Nephron progenitor cell (in vitro differentiated cells): ENCODE data around the gene DAB2IP.

ENCODE experiments used
- DNase-seq: peaks from one replicate; pipeline ENCODE4 v3.0.0; 2021
- H3K27ac Mint-ChIP-seq: 2 replicates; pipeline ENCODE4 v1.8.0; 2021; ENCODE audit warnings: mild to moderate bottlenecking, moderate library complexity, mixed read lengths
- H3K27me3 Mint-ChIP-seq: 2 replicates; pipeline ENCODE4 v1.8.0; 2021; ENCODE audit warnings: mild to moderate bottlenecking, low read depth, mixed read lengths; ENCODE audit not compliant: poor library complexity
- H3K36me3 Mint-ChIP-seq: 2 replicates; pipeline ENCODE4 v1.8.0; 2021; ENCODE audit warnings: low read depth, mixed read lengths
- H3K4me1 Mint-ChIP-seq: 2 replicates; pipeline ENCODE4 v1.8.0; 2021; ENCODE audit warnings: mixed read lengths
- H3K4me3 Mint-ChIP-seq: 2 replicates; pipeline ENCODE4 v1.8.0; 2021; ENCODE audit warnings: mild to moderate bottlenecking, moderate library complexity, mixed read lengths
- H3K9me3 Mint-ChIP-seq: 2 replicates; pipeline ENCODE4 v1.8.0; 2021; ENCODE audit warnings: mild to moderate bottlenecking, moderate library complexity, mixed read lengths
- TF ChIP-seq, protein P1 (sequence below): fragments of 200-600 bp; sonication (generic); IDR thresholded peaks from 2 replicates; pipeline ENCODE4 v1.5.0; 2021; ENCODE audit warnings: antibody characterized with exemption

The DAB2IP gene

DNA sequence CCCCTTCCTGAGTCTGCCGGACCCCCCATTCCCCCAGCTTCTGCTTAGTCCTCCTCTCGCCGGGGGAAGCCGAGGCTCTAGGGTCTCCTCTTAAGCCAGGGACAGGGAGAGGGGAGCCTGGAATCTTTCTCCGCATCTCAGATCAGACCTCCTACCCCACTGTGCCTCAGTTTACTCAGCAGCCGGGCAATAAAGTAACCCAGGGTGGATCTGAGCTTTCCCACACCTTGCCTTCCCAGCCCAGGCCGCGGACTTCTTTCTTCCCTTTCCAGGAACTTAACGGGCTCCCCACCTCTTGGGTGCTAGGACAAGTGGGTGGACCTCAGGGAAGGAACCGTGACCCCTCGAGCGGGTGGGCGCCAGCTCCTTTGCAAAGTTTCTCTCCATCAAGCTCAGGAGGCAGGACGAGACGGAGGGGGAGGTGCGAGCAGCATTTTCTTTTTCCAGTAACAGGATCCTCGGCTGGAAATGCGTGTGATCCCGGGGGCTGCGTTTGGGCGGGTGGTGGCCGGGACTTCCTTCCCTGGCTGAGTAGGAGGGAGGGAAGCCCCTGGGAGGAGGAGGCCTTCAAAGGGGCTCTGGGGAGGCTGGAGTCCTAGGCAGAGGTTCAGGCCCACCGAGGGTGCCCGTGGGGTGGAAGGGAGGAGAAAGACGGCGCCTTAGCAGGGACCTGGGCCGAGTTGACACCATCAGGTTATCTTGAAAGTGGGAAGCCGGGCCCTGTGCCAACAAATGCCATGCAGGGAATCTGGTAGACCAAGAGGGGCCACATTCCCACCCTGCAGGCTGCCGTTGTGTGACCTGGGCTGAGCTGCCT, 795 bp downstream of the DAB2IP start:
- Mint-ChIP-seq H3K9me3 (no peaks in the 10 kb centered on the region), H3K4me3 (peak overlapping the region; percentile 88), H3K4me1 (peaks cover 86% of the 10 kb centered on the region), H3K27me3 (peaks cover 1% of the 10 kb centered on the region), H3K27ac (peak overlapping the region; percentile 94), H3K36me3 (peaks cover 7% of the 10 kb centered on the region)
- TF ChIP-seq, protein P1, sequence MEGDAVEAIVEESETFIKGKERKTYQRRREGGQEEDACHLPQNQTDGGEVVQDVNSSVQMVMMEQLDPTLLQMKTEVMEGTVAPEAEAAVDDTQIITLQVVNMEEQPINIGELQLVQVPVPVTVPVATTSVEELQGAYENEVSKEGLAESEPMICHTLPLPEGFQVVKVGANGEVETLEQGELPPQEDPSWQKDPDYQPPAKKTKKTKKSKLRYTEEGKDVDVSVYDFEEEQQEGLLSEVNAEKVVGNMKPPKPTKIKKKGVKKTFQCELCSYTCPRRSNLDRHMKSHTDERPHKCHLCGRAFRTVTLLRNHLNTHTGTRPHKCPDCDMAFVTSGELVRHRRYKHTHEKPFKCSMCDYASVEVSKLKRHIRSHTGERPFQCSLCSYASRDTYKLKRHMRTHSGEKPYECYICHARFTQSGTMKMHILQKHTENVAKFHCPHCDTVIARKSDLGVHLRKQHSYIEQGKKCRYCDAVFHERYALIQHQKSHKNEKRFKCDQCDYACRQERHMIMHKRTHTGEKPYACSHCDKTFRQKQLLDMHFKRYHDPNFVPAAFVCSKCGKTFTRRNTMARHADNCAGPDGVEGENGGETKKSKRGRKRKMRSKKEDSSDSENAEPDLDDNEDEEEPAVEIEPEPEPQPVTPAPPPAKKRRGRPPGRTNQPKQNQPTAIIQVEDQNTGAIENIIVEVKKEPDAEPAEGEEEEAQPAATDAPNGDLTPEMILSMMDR: no peak
- DNase-seq: peak; percentile 71

DNA sequence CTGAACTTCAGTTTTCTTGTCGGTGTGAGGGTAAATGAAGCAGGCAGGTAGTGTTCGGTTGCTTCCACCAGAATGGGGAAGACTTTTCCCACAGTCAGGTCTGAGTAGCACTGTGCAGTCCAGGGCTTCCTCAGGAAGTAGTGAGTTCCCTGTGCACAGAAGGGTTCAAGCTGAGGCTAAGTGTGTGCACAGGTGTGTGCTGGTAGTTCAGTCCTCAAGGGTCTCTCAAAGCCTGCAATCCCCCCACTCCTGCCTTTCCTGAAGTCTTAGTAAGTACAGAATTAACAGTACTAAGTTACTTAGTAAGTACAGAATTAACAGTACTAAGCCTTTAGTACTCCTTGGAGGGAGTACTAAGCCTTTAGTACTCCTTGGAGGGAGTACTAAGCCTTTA, 1.4 kb downstream of the DAB2IP start:
- Mint-ChIP-seq H3K9me3 (no peaks in the 10 kb centered on the region), H3K36me3 (peaks cover 11% of the 10 kb centered on the region), H3K27ac (peak overlapping the region; percentile 94), H3K4me1 (peaks cover 86% of the 10 kb centered on the region), H3K27me3 (peaks cover 4% of the 10 kb centered on the region), H3K4me3 (peak overlapping the region; percentile 88)
- TF ChIP-seq, protein P1: no peak
- no peak for DNase-seq

DNA sequence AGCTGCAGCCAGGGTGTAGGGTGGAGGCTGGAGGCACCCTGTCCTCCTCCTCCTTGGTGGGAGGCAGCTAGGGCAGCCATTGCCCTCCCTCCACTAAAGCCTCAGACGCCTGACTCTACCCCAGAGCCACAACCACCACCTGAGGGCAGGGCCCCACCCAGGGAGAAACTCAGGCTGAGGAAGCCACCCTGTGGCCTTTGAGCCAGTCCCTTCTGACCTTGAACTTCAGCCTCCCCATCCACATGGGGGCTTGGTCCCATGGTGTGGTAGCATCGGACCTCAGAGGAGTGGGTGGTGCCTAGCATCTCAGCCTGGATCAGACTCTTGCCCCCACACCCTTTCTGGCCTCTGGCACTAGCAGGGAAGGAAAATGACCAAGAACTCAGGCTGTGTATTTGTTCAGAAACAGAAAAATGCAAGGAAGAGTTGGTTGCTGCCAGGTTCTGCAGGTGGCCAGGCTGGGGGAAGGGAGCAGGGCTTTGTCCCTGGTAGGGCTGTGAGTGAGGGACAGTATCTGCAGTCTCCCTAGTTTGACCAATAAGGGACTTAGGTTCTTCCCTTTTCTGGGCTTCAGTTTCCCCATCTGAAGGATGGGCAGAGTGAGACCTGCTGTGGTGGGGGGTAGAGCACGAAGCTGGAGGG, 3.2 kb downstream of the DAB2IP start:
- H3K27ac Mint-ChIP-seq: no peak overlapping the region
- H3K4me1 Mint-ChIP-seq: peaks cover 80% of the 10 kb centered on the region
- peaks cover 4% of the 10 kb centered on the region for H3K27me3 Mint-ChIP-seq
- no peaks in the 10 kb centered on the region for H3K9me3 Mint-ChIP-seq
- TF ChIP-seq, protein P1: no peak
- no peak for DNase-seq
- peaks cover 11% of the 10 kb centered on the region for H3K36me3 Mint-ChIP-seq
- H3K4me3 Mint-ChIP-seq: no peak overlapping the region

GRCh38 chr9:121655231-121655755, 3.9 kb downstream of the DAB2IP start:
- Mint-ChIP-seq H3K27ac (no peak overlapping the region), H3K4me1 (peaks cover 77% of the 10 kb centered on the region), H3K9me3 (no peaks in the 10 kb centered on the region), H3K4me3 (no peak overlapping the region), H3K27me3 (peaks cover 4% of the 10 kb centered on the region), H3K36me3 (peaks cover 11% of the 10 kb centered on the region)
- DNase-seq: no peak
- TF ChIP-seq, protein P1: no peak

- H3K36me3 Mint-ChIP-seq: peaks cover 16% of the 10 kb centered on the region
- peak overlapping the region; percentile 70 for H3K27ac Mint-ChIP-seq
- H3K4me3 Mint-ChIP-seq: no peak overlapping the region
- DNase-seq: no peak
- H3K4me1 Mint-ChIP-seq: peaks cover 74% of the 10 kb centered on the region
- TF ChIP-seq, protein P1: no peak
- H3K9me3 Mint-ChIP-seq: no peaks in the 10 kb centered on the region
- H3K27me3 Mint-ChIP-seq: peaks cover 4% of the 10 kb centered on the region
These were observed 5.6 kb downstream of the DAB2IP start for GRCh38 chr9:121656941-121657470.
